Osteoblast (primary cell): ENCODE data around the gene XYLT1. TPM values are rescaled to one million over a fixed set of nuclear protein-coding genes. Genes with fewer than 3 reads are reported as not detected.
"Not testable (repeated sequence)": the region's sequence is repeated elsewhere in the genome, so short reads cannot be mapped to it uniquely, and the experiment has no call there.

Experiments used
- DNase-seq: peaks from one replicate; pipeline ENCODE4 v3.0.0; 2011; ENCODE audit warnings: low spot score, mixed read lengths; ENCODE audit not compliant: insufficient read length; ENCODE audit errors: missing footprints
- H2AFZ ChIP-seq: 2 replicates; pipeline ENCODE4 v1.6.0; 2011; ENCODE audit warnings: mild to moderate bottlenecking, low read length
- H3K27ac ChIP-seq: 2 replicates; pipeline ENCODE4 v1.5.1; 2011; ENCODE audit warnings: mild to moderate bottlenecking, low read depth, low read length, moderate library complexity
- H3K27me3 ChIP-seq: 2 replicates; pipeline ENCODE4 v1.6.0; 2012; ENCODE audit warnings: mild to moderate bottlenecking, control low read depth, inconsistent platforms, low read length, moderate library complexity; ENCODE audit not compliant: insufficient read depth
- H3K36me3 ChIP-seq: 2 replicates; pipeline ENCODE4 v1.5.1; 2011; ENCODE audit warnings: mild to moderate bottlenecking, low read length, control low read depth, moderate library complexity; ENCODE audit not compliant: insufficient read depth
- H3K4me1 ChIP-seq: 2 replicates; pipeline ENCODE4 v1.5.1; 2011; ENCODE audit warnings: mild to moderate bottlenecking, low read length, control low read depth, moderate library complexity; ENCODE audit not compliant: insufficient read depth
- H3K4me2 ChIP-seq: 2 replicates; pipeline ENCODE4 v1.6.0; 2011; ENCODE audit warnings: mild to moderate bottlenecking, low read length; ENCODE audit not compliant: insufficient read depth
- H3K4me3 ChIP-seq: fragments of 200-600 bp; sonication (generic); 3 replicates; pipeline ENCODE4 v1.5.1; 2012; ENCODE audit warnings: mild to moderate bottlenecking, low read length, inconsistent platforms; ENCODE audit not compliant: insufficient read depth
- H3K79me2 ChIP-seq: 2 replicates; pipeline ENCODE4 v1.6.0; 2012; ENCODE audit warnings: mild to moderate bottlenecking, low read length, control low read depth, inconsistent platforms; ENCODE audit not compliant: insufficient read depth
- H3K9me3 ChIP-seq: 2 replicates; pipeline ENCODE4 v1.5.1; 2011; ENCODE audit warnings: low read depth, low read length, control low read depth
- H4K20me1 ChIP-seq: 2 replicates; pipeline ENCODE4 v1.6.0; 2012; ENCODE audit warnings: mild to moderate bottlenecking, low read length, control low read depth; ENCODE audit not compliant: insufficient read depth
- total RNA-seq: library from RNA; depleted of rRNA; stranded (reverse); fragments of >200 nt; gene quantifications from 2 replicates; pipeline ENCODE4 v1.2.3, GENCODE V29; 2012
- TF ChIP-seq, protein P1 (sequence below): IDR thresholded peaks from 2 replicates; pipeline ENCODE4 v1.5.1; 2011; ENCODE audit warnings: mild to moderate bottlenecking, low read depth, low read length, moderate library complexity; ENCODE audit errors: extremely low read depth

XYLT1 gene
- total RNA-seq, 1 donor, result 43.4 TPM

DNA sequence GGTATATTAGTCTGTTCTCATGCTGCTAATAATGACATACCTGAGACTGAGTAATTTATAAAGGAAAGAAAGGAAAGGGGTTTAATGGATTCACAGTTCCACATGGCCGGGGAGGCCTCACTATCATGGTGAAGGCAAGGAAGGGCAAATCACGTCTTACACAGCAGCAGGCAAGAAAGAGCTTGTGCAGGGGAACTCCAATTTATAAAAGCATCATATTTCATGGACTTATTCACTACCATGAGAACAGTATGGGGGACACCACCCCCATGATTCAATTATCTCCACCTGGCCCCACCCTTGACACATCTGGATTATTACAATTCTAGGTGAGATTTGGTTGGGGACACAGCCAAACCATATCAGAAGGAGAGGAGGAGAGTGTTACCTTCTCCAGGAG is 17.7 kb upstream of the XYLT1 start:
- DNase-seq, result no peak
- H3K9me3 ChIP-seq, result no peaks in the 10 kb centered on the region
- H2AFZ ChIP-seq, result no peak overlapping the region
- H3K27me3 ChIP-seq, result no peaks in the 10 kb centered on the region
- no peaks in the 10 kb centered on the region for H4K20me1 ChIP-seq
- H3K4me1 ChIP-seq, result no peaks in the 10 kb centered on the region
- no peak overlapping the region for H3K27ac ChIP-seq
- TF ChIP-seq, protein P1, sequence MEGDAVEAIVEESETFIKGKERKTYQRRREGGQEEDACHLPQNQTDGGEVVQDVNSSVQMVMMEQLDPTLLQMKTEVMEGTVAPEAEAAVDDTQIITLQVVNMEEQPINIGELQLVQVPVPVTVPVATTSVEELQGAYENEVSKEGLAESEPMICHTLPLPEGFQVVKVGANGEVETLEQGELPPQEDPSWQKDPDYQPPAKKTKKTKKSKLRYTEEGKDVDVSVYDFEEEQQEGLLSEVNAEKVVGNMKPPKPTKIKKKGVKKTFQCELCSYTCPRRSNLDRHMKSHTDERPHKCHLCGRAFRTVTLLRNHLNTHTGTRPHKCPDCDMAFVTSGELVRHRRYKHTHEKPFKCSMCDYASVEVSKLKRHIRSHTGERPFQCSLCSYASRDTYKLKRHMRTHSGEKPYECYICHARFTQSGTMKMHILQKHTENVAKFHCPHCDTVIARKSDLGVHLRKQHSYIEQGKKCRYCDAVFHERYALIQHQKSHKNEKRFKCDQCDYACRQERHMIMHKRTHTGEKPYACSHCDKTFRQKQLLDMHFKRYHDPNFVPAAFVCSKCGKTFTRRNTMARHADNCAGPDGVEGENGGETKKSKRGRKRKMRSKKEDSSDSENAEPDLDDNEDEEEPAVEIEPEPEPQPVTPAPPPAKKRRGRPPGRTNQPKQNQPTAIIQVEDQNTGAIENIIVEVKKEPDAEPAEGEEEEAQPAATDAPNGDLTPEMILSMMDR, result no peak
- H3K79me2 ChIP-seq, result no peaks in the 10 kb centered on the region
- H3K36me3 ChIP-seq, result no peaks in the 10 kb centered on the region
- H3K4me2 ChIP-seq, result no peak overlapping the region
- H3K4me3 ChIP-seq, result no peak overlapping the region

DNA sequence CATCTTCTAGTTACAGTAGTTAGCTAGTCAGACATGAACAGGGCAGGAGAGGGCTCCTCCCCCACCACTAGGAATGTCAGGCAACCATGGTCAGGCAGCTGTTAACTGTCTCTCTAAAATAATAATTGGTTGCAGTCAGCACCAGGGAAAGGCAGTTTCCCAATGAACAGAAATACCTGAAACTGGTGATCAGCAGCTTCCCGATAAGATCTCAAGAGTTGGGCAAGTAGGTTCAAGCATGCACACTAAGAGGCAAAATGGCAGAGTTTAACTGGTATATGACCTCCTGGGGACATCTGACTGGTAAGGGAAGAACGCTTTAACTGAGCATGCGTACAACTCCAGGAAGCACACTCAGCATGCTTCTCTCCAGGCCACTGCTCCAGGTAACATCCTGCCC is 12.6 kb upstream of the XYLT1 start:
- DNase-seq, result no peak
- Histone ChIP-seq H3K4me1 (no peaks in the 10 kb centered on the region), H3K27me3 (peaks cover 7% of the 10 kb centered on the region), H3K4me2 (no peak overlapping the region), H3K9me3 (no peaks in the 10 kb centered on the region), H3K27ac (no peak overlapping the region), H4K20me1 (no peaks in the 10 kb centered on the region), H3K4me3 (no peak overlapping the region), H3K36me3 (no peaks in the 10 kb centered on the region), H3K79me2 (no peaks in the 10 kb centered on the region), H2AFZ (no peak overlapping the region)
- TF ChIP-seq, protein P1, result no peak

DNA sequence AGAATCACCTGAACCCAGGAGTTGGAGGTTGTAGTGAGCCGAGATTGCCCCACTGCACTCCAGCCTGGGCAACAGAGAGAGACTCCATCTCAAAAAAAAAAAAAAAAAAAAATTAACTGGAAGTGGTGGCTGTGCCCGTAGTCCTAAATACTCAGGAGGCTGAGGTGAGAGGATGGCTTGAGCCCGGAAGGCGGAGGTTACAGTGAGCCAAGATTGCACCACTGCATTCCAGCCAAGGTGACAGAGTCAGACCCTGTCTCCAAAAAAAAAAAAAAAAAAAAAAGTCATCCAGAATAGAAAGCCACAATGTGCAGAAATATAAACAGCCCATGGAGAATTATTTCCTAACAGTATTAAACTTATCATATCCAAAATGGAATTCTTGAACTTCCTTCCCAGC is 11.6 kb upstream of the XYLT1 start:
- not testable (repeated sequence) for H3K79me2 ChIP-seq, H4K20me1 ChIP-seq, H2AFZ ChIP-seq, H3K4me2 ChIP-seq, H3K27me3 ChIP-seq, DNase-seq, H3K36me3 ChIP-seq, H3K27ac ChIP-seq, H3K9me3 ChIP-seq, H3K4me1 ChIP-seq, H3K4me3 ChIP-seq

DNA sequence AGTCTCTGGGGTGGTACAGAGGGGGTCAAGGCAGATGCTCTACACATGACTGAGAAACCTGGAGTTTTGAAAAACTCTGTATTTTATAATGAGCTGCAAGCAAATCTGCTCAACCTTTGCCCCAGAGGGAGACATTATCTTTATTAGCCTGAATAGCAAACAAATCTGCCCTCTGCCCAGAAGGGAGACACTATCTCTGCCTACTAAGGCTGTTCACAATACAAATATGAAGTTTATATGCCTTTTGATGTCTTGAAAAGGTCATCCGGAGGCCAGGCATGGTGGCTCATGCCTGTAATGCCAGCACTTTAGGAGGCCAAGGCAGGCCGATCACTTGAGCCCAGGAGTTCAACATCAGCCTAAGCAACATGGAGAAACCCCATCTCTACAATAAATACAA is 11.0 kb upstream of the XYLT1 start:
- Histone ChIP-seq H3K9me3 (no peaks in the 10 kb centered on the region), H3K4me1 (no peaks in the 10 kb centered on the region), H2AFZ (no peak overlapping the region), H3K4me2 (no peak overlapping the region), H3K27ac (no peak overlapping the region), H3K79me2 (no peaks in the 10 kb centered on the region), H3K4me3 (no peak overlapping the region), H3K27me3 (peaks cover 7% of the 10 kb centered on the region), H4K20me1 (no peaks in the 10 kb centered on the region), H3K36me3 (no peaks in the 10 kb centered on the region)
- DNase-seq, result no peak
- TF ChIP-seq, protein P1, result no peak

DNA sequence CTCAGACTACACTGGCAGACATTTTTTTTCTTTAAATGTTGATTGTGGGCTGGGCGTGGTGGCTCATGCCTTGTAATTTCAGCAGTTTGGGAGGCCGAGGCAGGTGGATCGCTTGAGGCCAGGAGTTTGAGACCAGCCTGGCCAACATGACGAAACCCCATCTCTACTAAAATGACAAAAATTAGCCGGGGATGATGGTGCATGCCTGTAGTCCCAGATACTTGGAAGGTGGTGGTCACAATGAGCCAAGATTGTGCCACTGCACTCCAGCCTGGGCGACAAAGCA is 6.4 kb upstream of the XYLT1 start:
- not testable (repeated sequence) for H3K4me2 ChIP-seq, H3K36me3 ChIP-seq, H3K4me3 ChIP-seq, H4K20me1 ChIP-seq, H3K27ac ChIP-seq, H3K9me3 ChIP-seq, H2AFZ ChIP-seq, DNase-seq, H3K27me3 ChIP-seq, H3K4me1 ChIP-seq, H3K79me2 ChIP-seq
